ENCODE measurements around the gene COMMD6.

Gene COMMD6

GRCh38 chr13:75537401-75538365 is at the start of gene COMMD6:
Gene COMMD6 (minus strand): TSS chr13:75537841. CDS start chr13:75537805, 36 bp downstream.
- peaks cover 20 to 21% of the 10 kb centered on the region in 2 experiments for H3K4me1 ChIP-seq (ENCODE audit: control insufficient read depth in 1 of 2, insufficient read depth in 1 of 2, low read depth in 1 of 2, low read length in 1 of 2)
- no peaks in the 10 kb centered on the region for H3K9me3 ChIP-seq
- peak; percentile 67 for TF ChIP-seq CTCF (IDR thresholded peaks at IDR 0.05)
- peaks cover 13% of the 10 kb centered on the region for H3K36me3 ChIP-seq
- peak within 1 kb of the TSS; percentile 71 for H3K27ac ChIP-seq
- H3K4me3 ChIP-seq (ENCODE audit: low read depth in 1 of 2, low read length in 1 of 2) = peak within 1 kb of the TSS; percentile 80 to 92
- H3K27me3 ChIP-seq = no peaks in the 10 kb centered on the region

- Histone ChIP-seq H3K27me3 (no peaks in the 10 kb centered on the region), H3K27ac (no peak overlapping the region), H3K36me3 (no peaks in the 10 kb centered on the region), H3K4me1 (ENCODE audit: control insufficient read depth in 1 of 2, insufficient read depth in 1 of 2, low read depth in 1 of 2, low read length in 1 of 2) (peaks cover 8 to 16% of the 10 kb centered on the region in 2 experiments), H3K4me3 (ENCODE audit: low read depth in 1 of 2, low read length in 1 of 2) (no peak overlapping the region), H3K9me3 (no peaks in the 10 kb centered on the region)
- no peak for TF ChIP-seq CTCF (IDR thresholded peaks at IDR 0.05)
Observed at GRCh38 chr13:75585153-75585552, 47.5 kb upstream of the COMMD6 start.

- Histone ChIP-seq H3K4me1 (ENCODE audit: control insufficient read depth in 1 of 2, insufficient read depth in 1 of 2, low read depth in 1 of 2, low read length in 1 of 2) (peaks cover 6 to 11% of the 10 kb centered on the region in 2 experiments), H3K27me3 (no peaks in the 10 kb centered on the region), H3K27ac (no peak overlapping the region), H3K4me3 (ENCODE audit: low read depth in 1 of 2, low read length in 1 of 2) (no peak overlapping the region), H3K9me3 (no peaks in the 10 kb centered on the region), H3K36me3 (no peaks in the 10 kb centered on the region)
- TF ChIP-seq CTCF (IDR thresholded peaks at IDR 0.05) = no peak
Observed at GRCh38 chr13:75583091-75583490, 45.5 kb upstream of the COMMD6 start.

- Histone ChIP-seq H3K9me3 (no peaks in the 10 kb centered on the region), H3K27ac (no peak overlapping the region), H3K4me3 (ENCODE audit: low read depth in 1 of 2, low read length in 1 of 2) (no peak overlapping the region), H3K4me1 (ENCODE audit: control insufficient read depth in 1 of 2, insufficient read depth in 1 of 2, low read depth in 1 of 2, low read length in 1 of 2) (peaks cover 0 to under 1% of the 10 kb centered on the region in 2 experiments), H3K36me3 (no peaks in the 10 kb centered on the region), H3K27me3 (no peaks in the 10 kb centered on the region)
- TF ChIP-seq CTCF (IDR thresholded peaks at IDR 0.05) = no peak
Observed at GRCh38 chr13:75581874-75582640, 44.4 kb upstream of the COMMD6 start.

GRCh38 chr13:75579529-75579928 is 41.9 kb upstream of the COMMD6 start:
- no peak overlapping the region for H3K4me3 ChIP-seq (ENCODE audit: low read depth in 1 of 2, low read length in 1 of 2)
- no peak for TF ChIP-seq CTCF (IDR thresholded peaks at IDR 0.05)
- H3K27me3 ChIP-seq = no peaks in the 10 kb centered on the region
- H3K36me3 ChIP-seq = no peaks in the 10 kb centered on the region
- no peaks in the 10 kb centered on the region for H3K4me1 ChIP-seq (ENCODE audit: control insufficient read depth in 1 of 2, insufficient read depth in 1 of 2, low read depth in 1 of 2, low read length in 1 of 2)
- H3K27ac ChIP-seq = no peak overlapping the region
- H3K9me3 ChIP-seq = no peaks in the 10 kb centered on the region

Data from neutrophil (primary cell).